ENCODE measurements around the gene IL10RB. TPM values are rescaled to one million over a fixed set of nuclear protein-coding genes. Genes with fewer than 3 reads are reported as not detected.

The IL10RB gene
- total RNA-seq, 1 donor from 2014 or later, result 6.8 TPM

DNA sequence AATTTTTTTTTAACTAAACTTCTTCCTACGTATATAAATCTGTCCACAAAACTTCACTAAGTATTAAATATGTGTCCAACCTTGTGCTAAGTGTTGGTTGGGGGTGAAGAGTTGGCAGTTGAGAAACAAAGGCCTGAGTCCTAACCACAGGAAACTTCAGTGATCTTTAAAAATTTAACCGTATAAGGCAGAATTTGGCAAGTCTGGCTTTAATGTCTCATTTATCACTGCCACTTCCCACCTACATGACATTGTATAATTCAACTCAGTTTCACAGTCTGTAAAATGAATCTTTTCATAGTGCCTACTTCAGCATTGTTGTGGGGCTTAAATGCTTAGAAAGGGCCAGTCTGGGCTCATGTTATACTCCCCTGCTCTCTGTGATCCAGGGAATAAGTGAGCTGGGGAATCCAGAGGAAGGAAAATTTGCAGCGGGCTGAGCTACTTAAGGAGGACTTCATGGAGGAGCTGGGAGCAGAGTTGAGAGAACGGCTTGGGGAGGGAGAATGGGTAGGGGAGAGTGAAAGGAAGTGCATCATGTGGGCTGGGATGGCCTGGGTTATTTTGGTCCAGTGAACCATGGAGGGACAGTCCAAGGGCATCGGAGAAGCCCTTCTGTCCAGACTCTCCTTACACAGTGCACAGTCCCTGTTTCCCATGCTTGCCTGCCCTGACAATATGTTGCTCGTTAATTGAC, 21.9 kb upstream of the IL10RB start:
- H3K9me3 ChIP-seq (replicated peaks), result no peaks in the 10 kb centered on the region
- intact Hi-C loops (cut with micrococcal nuclease), result no loop called here
- no peak for TF ChIP-seq CTCF (IDR thresholded peaks at IDR 0.05; ENCODE audit: borderline replicate concordance)
- H3K36me3 ChIP-seq, result peaks cover 51% of the 10 kb centered on the region
- no peaks in the 10 kb centered on the region for H3K27me3 ChIP-seq (ENCODE audit: low read depth)
- peak overlapping the region; percentile 70 for H3K27ac ChIP-seq (replicated peaks)
- no peak overlapping the region for H3K4me3 ChIP-seq
- H3K4me1 ChIP-seq, result peaks cover 63% of the 10 kb centered on the region
- no peak for DNase-seq

DNA sequence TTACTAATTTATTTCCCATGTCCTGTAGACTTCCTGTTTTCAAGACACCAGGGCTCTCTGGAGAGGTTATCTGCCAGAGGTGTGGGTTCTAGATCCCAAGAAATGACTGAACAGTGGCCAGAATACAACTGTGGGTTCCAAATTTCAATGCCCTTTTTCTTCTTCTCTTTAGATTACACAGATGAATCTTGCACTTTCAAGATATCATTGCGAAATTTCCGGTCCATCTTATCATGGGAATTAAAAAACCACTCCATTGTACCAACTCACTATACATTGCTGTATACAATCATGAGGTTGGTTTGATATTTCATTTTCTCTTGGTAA, 21.4 kb upstream of the IL10RB start:
- DNase-seq, result no peak
- no peaks in the 10 kb centered on the region for H3K27me3 ChIP-seq (ENCODE audit: low read depth)
- peaks cover 61% of the 10 kb centered on the region for H3K4me1 ChIP-seq
- H3K36me3 ChIP-seq, result peaks cover 57% of the 10 kb centered on the region
- no peak for TF ChIP-seq CTCF (IDR thresholded peaks at IDR 0.05; ENCODE audit: borderline replicate concordance)
- no peaks in the 10 kb centered on the region for H3K9me3 ChIP-seq (replicated peaks)
- peak overlapping the region; percentile 70 for H3K27ac ChIP-seq (replicated peaks)
- H3K4me3 ChIP-seq, result no peak overlapping the region
- intact Hi-C loops (cut with micrococcal nuclease), result no loop called here

DNA sequence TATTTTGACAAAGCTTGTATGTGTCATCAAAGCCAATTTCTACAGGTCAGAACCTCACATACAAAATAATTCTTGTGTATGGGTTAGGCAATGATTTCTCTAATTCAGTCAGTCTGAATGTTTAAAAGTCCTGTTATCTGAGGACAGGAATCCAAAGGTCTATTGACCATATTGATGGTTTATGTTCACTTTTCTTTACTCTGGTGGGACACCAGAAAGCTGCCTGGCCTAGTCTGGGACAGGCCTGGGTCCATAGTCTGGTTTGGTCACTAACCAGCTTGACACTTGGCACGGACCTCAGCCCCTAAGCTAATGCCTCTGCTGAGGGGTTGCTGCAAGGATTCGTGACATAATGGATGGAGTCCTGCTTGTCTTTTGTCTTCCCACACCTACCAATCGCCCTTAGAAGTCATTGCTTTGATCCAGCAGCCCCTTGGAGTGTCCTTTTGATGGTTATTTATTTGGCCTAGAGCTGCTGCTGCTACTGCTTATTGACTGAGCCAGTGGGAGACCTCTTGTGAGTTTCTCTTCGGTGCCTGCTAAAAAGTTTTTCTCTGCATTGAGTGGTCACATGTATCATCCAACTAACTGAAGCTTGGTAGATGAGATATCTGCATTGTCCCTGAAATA, 20.8 kb upstream of the IL10RB start:
- DNase-seq, result no peak
- intact Hi-C loops (cut with micrococcal nuclease), result no loop called here
- Histone ChIP-seq H3K27me3 (ENCODE audit: low read depth) (no peaks in the 10 kb centered on the region), H3K4me1 (peaks cover 56% of the 10 kb centered on the region), H3K4me3 (no peak overlapping the region), H3K36me3 (peaks cover 63% of the 10 kb centered on the region), H3K9me3 (replicated peaks) (no peaks in the 10 kb centered on the region), H3K27ac (replicated peaks) (peak overlapping the region; percentile 70)
- no peak for TF ChIP-seq CTCF (IDR thresholded peaks at IDR 0.05; ENCODE audit: borderline replicate concordance)

DNA sequence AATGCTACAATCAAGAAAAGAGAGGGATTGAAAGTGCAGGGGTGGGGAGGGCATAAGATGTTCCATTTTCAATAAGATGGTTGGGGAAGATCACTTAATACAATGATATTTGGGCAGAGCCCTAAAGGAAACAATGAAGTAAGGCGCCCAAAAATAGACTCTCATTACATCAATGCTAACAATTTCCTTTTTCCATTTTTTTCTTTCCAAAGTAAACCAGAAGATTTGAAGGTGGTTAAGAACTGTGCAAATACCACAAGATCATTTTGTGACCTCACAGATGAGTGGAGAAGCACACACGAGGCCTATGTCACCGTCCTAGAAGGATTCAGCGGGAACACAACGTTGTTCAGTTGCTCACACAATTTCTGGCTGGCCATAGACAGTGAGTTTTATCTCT, 19.7 kb upstream of the IL10RB start:
- no peaks in the 10 kb centered on the region for H3K9me3 ChIP-seq (replicated peaks)
- no peak for TF ChIP-seq CTCF (IDR thresholded peaks at IDR 0.05; ENCODE audit: borderline replicate concordance)
- H3K4me3 ChIP-seq, result no peak overlapping the region
- no peak for DNase-seq
- H3K36me3 ChIP-seq, result peaks cover 74% of the 10 kb centered on the region
- no peaks in the 10 kb centered on the region for H3K27me3 ChIP-seq (ENCODE audit: low read depth)
- H3K4me1 ChIP-seq, result peaks cover 44% of the 10 kb centered on the region
- intact Hi-C loops (cut with micrococcal nuclease), result no loop called here
- peak overlapping the region; percentile 70 for H3K27ac ChIP-seq (replicated peaks)

DNA sequence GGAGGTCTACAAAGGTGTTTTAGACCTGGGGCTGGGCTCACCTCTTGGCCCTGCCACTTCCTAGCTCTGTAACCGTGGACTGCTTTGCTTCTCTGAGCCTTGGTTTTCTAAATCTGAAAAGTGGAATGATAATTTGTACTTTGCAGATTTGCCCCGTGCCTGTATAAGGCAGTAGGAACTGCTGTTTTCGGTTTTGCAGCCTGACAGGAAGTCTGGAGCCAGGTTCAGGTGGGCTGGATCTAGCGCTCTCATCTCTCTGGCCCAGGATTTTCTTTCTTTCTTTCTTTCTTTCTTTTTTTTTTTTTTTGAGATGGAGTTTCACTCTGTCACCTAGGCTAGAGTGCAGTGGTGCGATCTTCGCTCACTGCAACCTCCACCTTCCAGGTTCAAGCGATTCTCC, 19.2 kb upstream of the IL10RB start:
- Histone ChIP-seq H3K27me3 (ENCODE audit: low read depth) (no peaks in the 10 kb centered on the region), H3K27ac (replicated peaks) (peak overlapping the region; percentile 70)

More for the DNA sequence above, 19.2 kb upstream of the IL10RB start:
- Histone ChIP-seq H3K36me3 (peaks cover 79% of the 10 kb centered on the region), H3K9me3 (replicated peaks) (no peaks in the 10 kb centered on the region), H3K4me3 (no peak overlapping the region), H3K4me1 (peaks cover 40% of the 10 kb centered on the region)
- TF ChIP-seq CTCF (IDR thresholded peaks at IDR 0.05; ENCODE audit: borderline replicate concordance), result no peak
- intact Hi-C loops (cut with micrococcal nuclease), result no loop called here
- DNase-seq, result no peak

All from left ventricle myocardium inferior (tissue), 1 donor.